Kidney glomerular epithelial cell (primary cell): ENCODE results near the gene TRAPPC2L.

Experiments used
- DNase-seq: peaks from one replicate; lab custom pipeline; 2025; lab: John Stamatoyannopoulos, UW

TRAPPC2L gene

GRCh38 chr16:88910284-88911135 lies 53.6 kb downstream of the TRAPPC2L start:
- DNase-seq = no peak

- DNase-seq = no peak
Observed at GRCh38 chr16:88911136-88911945, 54.4 kb downstream of the TRAPPC2L start.

GRCh38 chr16:88911946-88912310 lies 55.0 kb downstream of the TRAPPC2L start:
- no peak for DNase-seq
